Endothelial cell of umbilical vein (primary cell): ENCODE results near the gene PRSS33. TPM values are rescaled to one million over a fixed set of nuclear protein-coding genes. Genes with fewer than 3 reads are reported as not detected.

ENCODE experiments used
- BruUV-seq: library from RNA; stranded (reverse); fragments of 400-500 nt; replicated peaks from 2 replicates; lab custom pipeline; 2021; lab: Mats Ljungman, UMichigan
- CTCF ChIA-PET: fragments of 300-600, 350-600 bp; sonication (Branson Sonifier 250); formaldehyde crosslinking; loops from one replicate; lab custom pipeline; 2021; ENCODE audit warnings: antibody characterized with exemption, inconsistent platforms; lab: Charles Lee
- POLR2A ChIA-PET: fragments of 300-600, 350-600 bp; sonication (Branson Sonifier 250); formaldehyde crosslinking; loops from one replicate; lab custom pipeline; 2021; ENCODE audit warnings: antibody characterized with exemption, inconsistent platforms; lab: Charles Lee
- DNase-seq: peaks from one replicate; pipeline ENCODE4 v3.0.0-alpha.2; 2011; ENCODE audit warnings: low read depth, low spot score
- FAIRE-seq: peaks from 2 replicates; lab custom pipeline; 2011; peaks lifted over from hg19 to GRCh38; lab: Jason Lieb, UNC
- H2AFZ ChIP-seq: 2 replicates; pipeline ENCODE4 v1.6.0; 2012; ENCODE audit warnings: low read depth, low read length, control low read depth, inconsistent platforms
- H3K27ac ChIP-seq: 2 replicates; pipeline ENCODE4 v1.5.1; 2011; ENCODE audit warnings: low read depth, mild to moderate bottlenecking, control low read depth, low read length, moderate library complexity; ENCODE audit not compliant: insufficient read depth
- H3K27me3 ChIP-seq, 2 experiments: 2 replicates each; pipeline versions ENCODE4 v1.6.0 to v1.6.1; 2011; ENCODE audit warnings: low read length in 2 of 2, mixed read lengths in 1 of 2; ENCODE audit not compliant: control insufficient read depth in 2 of 2, insufficient read depth in 2 of 2
- H3K36me3 ChIP-seq, 2 experiments: 2 replicates in 1 of 2; 3 replicates in 1 of 2; pipeline ENCODE4 v1.5.1; 2011; ENCODE audit warnings: low read length in 2 of 2, mild to moderate bottlenecking in 1 of 2, moderate library complexity in 1 of 2; ENCODE audit not compliant: control insufficient read depth in 2 of 2, insufficient read depth in 2 of 2; ENCODE audit errors: extremely low read depth in 1 of 2
- H3K4me1 ChIP-seq: 3 replicates; pipeline ENCODE4 v1.5.1; 2011; ENCODE audit warnings: mild to moderate bottlenecking, low read length; ENCODE audit not compliant: control insufficient read depth, insufficient read depth; ENCODE audit errors: extremely low read depth
- H3K4me2 ChIP-seq: 2 replicates; pipeline ENCODE4 v1.6.1; 2011; ENCODE audit warnings: low read length, control low read depth, mixed read lengths; ENCODE audit not compliant: insufficient read depth
- H3K4me3 ChIP-seq, 3 experiments: fragments of 200-600 bp in 1 of 3; sonication (generic), shearing (Covaris generic) in 1 of 3; replicated peaks in 1 of 3; 2 replicates each; pipeline ENCODE4 v1.5.1; 2011 to 2016; ENCODE audit warnings: control low read depth in 3 of 3, low read length in 3 of 3, mild to moderate bottlenecking in 2 of 3, inconsistent platforms in 1 of 3, low read depth in 1 of 3, moderate library complexity in 1 of 3; ENCODE audit not compliant: insufficient read depth in 1 of 3
- H3K79me2 ChIP-seq: 2 replicates; pipeline ENCODE4 v1.6.0; 2012; ENCODE audit warnings: low read length, inconsistent platforms; ENCODE audit not compliant: control insufficient read depth, insufficient read depth
- H3K9ac ChIP-seq: replicated peaks from 2 replicates; pipeline ENCODE3; 2011; ENCODE audit warnings: low read length, control low read depth; ENCODE audit not compliant: insufficient read depth; ENCODE audit errors: extremely low read depth
- H3K9me1 ChIP-seq: replicated peaks from 3 replicates; pipeline ENCODE4 v1.6.0; 2011; ENCODE audit warnings: mild to moderate bottlenecking, low read length; ENCODE audit not compliant: control insufficient read depth, insufficient read depth; ENCODE audit errors: extremely low read depth
- H3K9me3 ChIP-seq: replicated peaks from 2 replicates; pipeline ENCODE4 v1.5.1; 2012; ENCODE audit warnings: low read length, inconsistent platforms; ENCODE audit not compliant: control insufficient read depth, insufficient read depth
- H4K20me1 ChIP-seq: replicated peaks from 2 replicates; pipeline ENCODE3; 2011; ENCODE audit warnings: mild to moderate bottlenecking, low read length; ENCODE audit not compliant: control insufficient read depth, insufficient read depth; ENCODE audit errors: extremely low read depth
- EZH2 ChIP-seq: IDR thresholded peaks from 2 replicates; pipeline ENCODE4 v1.6.1; 2012; ENCODE audit warnings: borderline replicate concordance, low read depth, mild to moderate bottlenecking, moderate library complexity, low read length, inconsistent platforms; ENCODE audit not compliant: severe bottlenecking
- FOS ChIP-seq: IDR thresholded peaks from 2 replicates; pipeline ENCODE4 v1.6.1; 2011; ENCODE audit warnings: mild to moderate bottlenecking, low read length, moderate library complexity, borderline replicate concordance; ENCODE audit not compliant: insufficient read depth
- GATA2 ChIP-seq: IDR thresholded peaks from 2 replicates; pipeline ENCODE4 v1.7.0; 2011; ENCODE audit warnings: low read depth, mild to moderate bottlenecking, moderate library complexity, mixed read lengths, low read length; ENCODE audit not compliant: insufficient read length, insufficient read depth
- JUN ChIP-seq: IDR thresholded peaks from 2 replicates; pipeline ENCODE4 v1.6.1; 2011; ENCODE audit warnings: borderline replicate concordance, low read depth; ENCODE audit not compliant: insufficient read length, insufficient read depth
- MAX ChIP-seq: IDR thresholded peaks from 2 replicates; pipeline ENCODE4 v1.6.1; 2011; ENCODE audit not compliant: insufficient read depth, insufficient read length
- MYC ChIP-seq: IDR thresholded peaks from one replicate; pipeline ENCODE4 v1.6.1; 2011; ENCODE audit warnings: mild to moderate bottlenecking, low read depth, low read length
- POLR2A ChIP-seq: IDR thresholded peaks from 2 replicates; pipeline ENCODE4 v1.6.1; 2012; ENCODE audit warnings: low read depth, mild to moderate bottlenecking, control low read depth, low read length
- POLR2AphosphoS5 ChIP-seq: IDR thresholded peaks from 2 replicates; pipeline ENCODE4 v1.6.1; 2012; ENCODE audit warnings: low read depth, mild to moderate bottlenecking, control low read depth, low read length, moderate library complexity; ENCODE audit not compliant: insufficient read depth
- dilution Hi-C: fragments of 300-500 bp; cut with MboI; formaldehyde crosslinking; loops from one replicate; pipeline ENCODE4 v1.15.0; 2019; ENCODE audit warnings: low sequenced_read_pairs; ENCODE audit not compliant: extremely low pct_ligation_motif_present
- intact Hi-C: fragments of 100-400 bp; cut with micrococcal nuclease; formaldehyde crosslinking; loops from one replicate; pipeline ENCODE4 v1.10.0; 2022
- polyA plus RNA-seq, 4 experiments: library from polyadenylated mRNA; depleted of rRNA in 3 of 4; stranded (reverse) in 3 of 4; unstranded in 1 of 4; fragments of >200 nt; gene quantifications; 2 replicates each; pipeline versions ENCODE4 v1.2.1 to v1.2.3, GENCODE V29; 2011 to 2012; ENCODE audit warnings: missing spikeins in 1 of 4
- total RNA-seq: library from RNA; stranded (reverse); gene quantifications from 2 replicates; pipeline ENCODE4 v1.2.3, GENCODE V29; 2021
- TF ChIP-seq, protein P1 (sequence below), 2 donors: IDR thresholded peaks; 1 replicate in 1 of 2; 2 replicates in 1 of 2; pipeline ENCODE4 v1.5.1; 2011; ENCODE audit warnings: low read length in 2 of 2, mild to moderate bottlenecking in 2 of 2, moderate library complexity in 2 of 2, control low read depth in 1 of 2, inconsistent platforms in 1 of 2, low read depth in 1 of 2; ENCODE audit not compliant: insufficient read depth in 1 of 2; ENCODE audit errors: extremely low read depth in 1 of 2

PRSS33 gene
- total and polyA plus RNA-seq, 2 donors (not counting 3 experiments of a cell fraction or from before 2014, with no cell fraction given), result not detected

DNA sequence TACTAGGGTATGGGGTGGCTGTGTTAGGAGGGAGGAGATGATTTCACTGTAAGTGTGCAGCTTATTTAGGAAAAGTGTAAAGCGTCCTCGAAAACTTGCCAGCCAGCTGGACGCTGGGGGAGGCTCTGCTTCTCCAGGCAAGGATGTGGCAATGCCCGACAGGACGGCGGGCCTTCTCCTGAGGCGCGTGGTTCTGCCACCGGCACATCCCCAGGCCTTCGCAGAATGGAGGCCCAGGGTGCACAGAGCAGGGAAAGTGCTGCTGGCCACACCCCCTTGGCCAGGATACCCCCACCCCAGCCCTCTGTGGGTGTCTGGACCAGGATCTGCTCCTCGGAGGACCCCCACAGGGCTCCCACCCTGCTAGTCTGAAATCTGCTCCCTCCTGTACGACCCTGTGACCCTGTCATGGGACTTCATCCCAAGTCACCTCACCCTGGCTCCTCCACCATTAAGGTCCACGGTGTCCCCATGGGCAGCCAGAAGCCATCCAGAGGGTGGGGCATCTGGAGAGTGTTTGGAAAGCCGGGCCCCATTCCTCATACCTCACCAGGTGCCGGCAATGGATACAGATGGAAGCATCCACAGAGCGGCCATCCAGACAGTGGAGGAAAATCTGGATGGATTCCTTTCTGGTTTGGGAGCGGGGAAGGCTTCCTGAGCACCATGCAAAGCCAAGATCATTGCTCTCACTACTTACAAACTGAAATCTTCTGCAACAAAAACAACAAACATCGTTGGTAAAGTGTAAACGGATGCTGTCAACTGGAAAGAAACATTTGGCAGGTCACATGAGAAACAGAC, 44.2 kb downstream of the PRSS33 start:
- DNase-seq, result no peak
- dilution Hi-C loops, result no loop called here
- H3K9me3 ChIP-seq, result no peaks in the 10 kb centered on the region

More for the DNA sequence above, 44.2 kb downstream of the PRSS33 start:
- TF ChIP-seq FOS, result no peak
- no peak for TF ChIP-seq MYC
- TF ChIP-seq MAX, result no peak
- TF ChIP-seq, protein P1, sequence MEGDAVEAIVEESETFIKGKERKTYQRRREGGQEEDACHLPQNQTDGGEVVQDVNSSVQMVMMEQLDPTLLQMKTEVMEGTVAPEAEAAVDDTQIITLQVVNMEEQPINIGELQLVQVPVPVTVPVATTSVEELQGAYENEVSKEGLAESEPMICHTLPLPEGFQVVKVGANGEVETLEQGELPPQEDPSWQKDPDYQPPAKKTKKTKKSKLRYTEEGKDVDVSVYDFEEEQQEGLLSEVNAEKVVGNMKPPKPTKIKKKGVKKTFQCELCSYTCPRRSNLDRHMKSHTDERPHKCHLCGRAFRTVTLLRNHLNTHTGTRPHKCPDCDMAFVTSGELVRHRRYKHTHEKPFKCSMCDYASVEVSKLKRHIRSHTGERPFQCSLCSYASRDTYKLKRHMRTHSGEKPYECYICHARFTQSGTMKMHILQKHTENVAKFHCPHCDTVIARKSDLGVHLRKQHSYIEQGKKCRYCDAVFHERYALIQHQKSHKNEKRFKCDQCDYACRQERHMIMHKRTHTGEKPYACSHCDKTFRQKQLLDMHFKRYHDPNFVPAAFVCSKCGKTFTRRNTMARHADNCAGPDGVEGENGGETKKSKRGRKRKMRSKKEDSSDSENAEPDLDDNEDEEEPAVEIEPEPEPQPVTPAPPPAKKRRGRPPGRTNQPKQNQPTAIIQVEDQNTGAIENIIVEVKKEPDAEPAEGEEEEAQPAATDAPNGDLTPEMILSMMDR (IDR thresholded peaks at IDR 0.05; ENCODE audit: extremely low read depth in 1 of 2, insufficient read depth in 1 of 2, low read depth in 1 of 2, low read length in 2 of 2), result no peak
- no peak for TF ChIP-seq POLR2A
- TF ChIP-seq JUN, result no peak
- TF ChIP-seq EZH2, result no peak
- no peak for TF ChIP-seq GATA2
- no peak for TF ChIP-seq POLR2AphosphoS5
- Histone ChIP-seq H3K9ac (no peak overlapping the region), H3K79me2 (no peaks in the 10 kb centered on the region), H2AFZ (no peak overlapping the region), H3K27me3 (no peaks in the 10 kb centered on the region), H3K9me1 (no peaks in the 10 kb centered on the region), H3K4me1 (no peaks in the 10 kb centered on the region), H3K27ac (no peak overlapping the region), H3K4me3 (no peak overlapping the region), H4K20me1 (no peaks in the 10 kb centered on the region), H3K4me2 (no peak overlapping the region), H3K36me3 (no peaks in the 10 kb centered on the region)
- ChIA-PET CTCF (no interaction called here), POLR2A (no interaction called here)
- BruUV-seq, result no TSS peak
- no peak for FAIRE-seq
- intact Hi-C loops, result no loop called here
